NB4 (cell line): ENCODE results near the gene KSR1.
"Not testable (repeated sequence)": the region's sequence is repeated elsewhere in the genome, so short reads cannot be mapped to it uniquely, and the experiment has no call there.

Source experiments
- MAX ChIP-seq: IDR thresholded peaks from 2 replicates; pipeline ENCODE4 v1.6.1; 2011; ENCODE audit warnings: low read depth, low read length
- MYC ChIP-seq: IDR thresholded peaks from 2 replicates; pipeline ENCODE4 v1.6.1; 2011; ENCODE audit warnings: low read depth, low read length
- POLR2A ChIP-seq: IDR thresholded peaks from 2 replicates; pipeline ENCODE4 v1.6.1; 2011; ENCODE audit warnings: mild to moderate bottlenecking; ENCODE audit not compliant: insufficient read length; ENCODE audit errors: extremely low read depth
- TF ChIP-seq, protein P1 (sequence below): IDR thresholded peaks from one replicate; pipeline ENCODE4 v1.5.1; 2012; ENCODE audit warnings: low read depth, low read length

DNA sequence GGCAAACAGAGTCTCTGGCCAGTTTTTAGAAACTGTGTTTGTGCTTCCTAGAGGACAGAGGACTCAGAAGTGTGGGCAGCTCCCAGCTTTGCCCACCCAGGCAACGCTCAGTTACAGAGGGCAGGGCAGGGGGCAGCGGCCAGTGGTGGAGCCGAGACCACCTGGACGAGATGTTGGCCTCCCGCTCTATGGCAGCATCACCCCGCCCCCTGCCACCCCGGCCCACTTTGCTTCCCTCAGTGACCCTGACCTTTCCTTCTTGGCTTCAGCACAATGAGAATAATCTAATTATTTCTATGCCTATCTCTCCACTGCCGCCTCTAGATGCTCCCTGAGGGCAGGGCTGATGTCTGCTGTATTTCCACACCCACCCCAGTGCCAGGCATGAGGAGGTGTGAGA is 200.4 kb downstream of the KSR1 start:
- TF ChIP-seq, protein P1, sequence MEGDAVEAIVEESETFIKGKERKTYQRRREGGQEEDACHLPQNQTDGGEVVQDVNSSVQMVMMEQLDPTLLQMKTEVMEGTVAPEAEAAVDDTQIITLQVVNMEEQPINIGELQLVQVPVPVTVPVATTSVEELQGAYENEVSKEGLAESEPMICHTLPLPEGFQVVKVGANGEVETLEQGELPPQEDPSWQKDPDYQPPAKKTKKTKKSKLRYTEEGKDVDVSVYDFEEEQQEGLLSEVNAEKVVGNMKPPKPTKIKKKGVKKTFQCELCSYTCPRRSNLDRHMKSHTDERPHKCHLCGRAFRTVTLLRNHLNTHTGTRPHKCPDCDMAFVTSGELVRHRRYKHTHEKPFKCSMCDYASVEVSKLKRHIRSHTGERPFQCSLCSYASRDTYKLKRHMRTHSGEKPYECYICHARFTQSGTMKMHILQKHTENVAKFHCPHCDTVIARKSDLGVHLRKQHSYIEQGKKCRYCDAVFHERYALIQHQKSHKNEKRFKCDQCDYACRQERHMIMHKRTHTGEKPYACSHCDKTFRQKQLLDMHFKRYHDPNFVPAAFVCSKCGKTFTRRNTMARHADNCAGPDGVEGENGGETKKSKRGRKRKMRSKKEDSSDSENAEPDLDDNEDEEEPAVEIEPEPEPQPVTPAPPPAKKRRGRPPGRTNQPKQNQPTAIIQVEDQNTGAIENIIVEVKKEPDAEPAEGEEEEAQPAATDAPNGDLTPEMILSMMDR = not testable (repeated sequence)
- not testable (repeated sequence) for TF ChIP-seq POLR2A, MAX, MYC
